Memory B cell (primary cell): Measurements from ENCODE around the gene FKBP11.
"Not testable (repeated sequence)": the region's sequence is repeated elsewhere in the genome, so short reads cannot be mapped to it uniquely, and the experiment has no call there.

Experiments used
- ATAC-seq: fragments of 150-1000 bp; cut with Tn5 transposase; 2 replicates; pipeline ENCODE4 v1.10.0; 2021; ENCODE audit warnings: low read depth, mild to moderate bottlenecking, moderate library complexity
- DNase-seq, 2 donors: peaks; one replicate each; pipeline ENCODE4 v3.0.0; 2022; ENCODE audit warnings: low spot score in 2 of 2
- H3K27ac Mint-ChIP-seq: one replicate; pipeline ENCODE4 v1.8.0; 2022; ENCODE audit warnings: mild to moderate bottlenecking, moderate library complexity, mixed read lengths
- H3K27me3 Mint-ChIP-seq: one replicate; pipeline ENCODE4 v1.8.0; 2022; ENCODE audit warnings: mixed read lengths
- H3K36me3 Mint-ChIP-seq: one replicate; pipeline ENCODE4 v1.8.0; 2022; ENCODE audit warnings: mild to moderate bottlenecking, mixed read lengths
- H3K4me1 Mint-ChIP-seq: one replicate; pipeline ENCODE4 v1.8.0; 2022; ENCODE audit warnings: mixed read lengths
- H3K4me3 Mint-ChIP-seq: one replicate; pipeline ENCODE4 v1.8.0; 2022; ENCODE audit warnings: mild to moderate bottlenecking, moderate library complexity, mixed read lengths
- H3K9me3 Mint-ChIP-seq: one replicate; pipeline ENCODE4 v1.8.0; 2022; ENCODE audit warnings: mixed read lengths

FKBP11 gene

GRCh38 chr12:48938805-48939204 lies 13.5 kb upstream of the FKBP11 start:
- Mint-ChIP-seq H3K27ac (peak overlapping the region; percentile 83), H3K9me3 (no peaks in the 10 kb centered on the region)
- ATAC-seq: peak; percentile 97

DNA sequence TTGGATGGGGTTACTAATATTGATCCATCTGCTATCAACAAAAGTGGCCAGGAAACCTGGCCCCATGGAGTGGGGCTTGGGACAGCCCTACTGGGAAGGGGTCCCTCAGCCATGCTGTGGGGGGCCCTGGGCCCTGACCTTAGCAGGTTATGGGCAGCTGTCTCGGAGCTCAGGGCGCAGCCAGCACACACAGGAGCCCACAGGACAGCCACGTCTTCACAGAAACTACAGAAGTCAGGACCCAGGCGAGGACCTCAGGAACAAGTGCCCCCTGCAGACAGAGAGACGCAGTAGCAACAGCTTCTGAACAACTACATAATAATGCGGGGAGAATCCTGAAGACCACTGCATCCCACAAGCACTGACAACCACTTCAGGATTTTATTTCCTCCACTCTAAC lies 11.9 kb upstream of the FKBP11 start:
- ATAC-seq (no peak), DNase-seq (no peak)
- Mint-ChIP-seq H3K27me3 (no peaks in the 10 kb centered on the region), H3K27ac (no peak overlapping the region), H3K36me3 (peaks cover 24% of the 10 kb centered on the region), H3K4me1 (peaks cover 30% of the 10 kb centered on the region), H3K9me3 (no peaks in the 10 kb centered on the region), H3K4me3 (no peak overlapping the region)

More at GRCh38 chr12:48938805-48939204, 13.5 kb upstream of the FKBP11 start:
- Mint-ChIP-seq H3K27me3 (no peaks in the 10 kb centered on the region), H3K4me1 (peaks cover 33% of the 10 kb centered on the region), H3K4me3 (no peak overlapping the region), H3K36me3 (peaks cover 20% of the 10 kb centered on the region)
- DNase-seq: peak in 1 of 2 donors; percentile 40

- Mint-ChIP-seq H3K36me3 (peaks cover 24% of the 10 kb centered on the region), H3K4me3 (no peak overlapping the region), H3K4me1 (peaks cover 30% of the 10 kb centered on the region), H3K9me3 (no peaks in the 10 kb centered on the region), H3K27ac (peak overlapping the region; percentile 87), H3K27me3 (no peaks in the 10 kb centered on the region)
- ATAC-seq: peak; percentile 47
- DNase-seq: peak; percentile 82 to 84
These were observed 11.2 kb upstream of the FKBP11 start for GRCh38 chr12:48936379-48936979.

DNA sequence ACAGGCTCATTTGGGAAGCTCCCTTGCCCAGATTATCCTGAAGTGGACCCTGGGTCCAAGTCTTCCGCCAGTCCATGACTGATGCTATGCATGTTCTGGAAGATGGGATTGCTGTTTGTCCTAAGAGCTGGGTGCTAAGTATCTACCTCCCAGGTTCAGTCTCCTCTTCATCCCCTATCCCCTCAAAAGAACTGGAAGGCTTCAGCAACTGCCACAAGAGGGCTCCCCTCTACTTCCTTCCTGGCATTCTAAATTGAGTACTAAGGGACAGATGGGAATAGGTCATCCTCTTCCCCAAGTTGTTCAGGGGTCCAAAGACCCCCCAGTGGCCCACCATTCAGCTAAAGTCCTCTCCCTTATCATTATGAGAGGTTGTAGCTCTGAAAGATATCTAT lies 9.0 kb upstream of the FKBP11 start:
- no peak for DNase-seq
- no peaks in the 10 kb centered on the region for H3K27me3 Mint-ChIP-seq
- peaks cover 24% of the 10 kb centered on the region for H3K4me1 Mint-ChIP-seq
- no peak overlapping the region for H3K4me3 Mint-ChIP-seq
- peaks cover 33% of the 10 kb centered on the region for H3K36me3 Mint-ChIP-seq
- no peak overlapping the region for H3K27ac Mint-ChIP-seq
- ATAC-seq: no peak
- no peaks in the 10 kb centered on the region for H3K9me3 Mint-ChIP-seq

- peaks cover 19% of the 10 kb centered on the region for H3K4me1 Mint-ChIP-seq
- no peaks in the 10 kb centered on the region for H3K27me3 Mint-ChIP-seq
- no peak overlapping the region for H3K27ac Mint-ChIP-seq
- H3K9me3 Mint-ChIP-seq: no peaks in the 10 kb centered on the region
- H3K4me3 Mint-ChIP-seq: no peak overlapping the region
- no peak for ATAC-seq
- no peak for DNase-seq
- H3K36me3 Mint-ChIP-seq: peaks cover 31% of the 10 kb centered on the region
These were observed 8.5 kb upstream of the FKBP11 start for GRCh38 chr12:48933664-48934311.

DNA sequence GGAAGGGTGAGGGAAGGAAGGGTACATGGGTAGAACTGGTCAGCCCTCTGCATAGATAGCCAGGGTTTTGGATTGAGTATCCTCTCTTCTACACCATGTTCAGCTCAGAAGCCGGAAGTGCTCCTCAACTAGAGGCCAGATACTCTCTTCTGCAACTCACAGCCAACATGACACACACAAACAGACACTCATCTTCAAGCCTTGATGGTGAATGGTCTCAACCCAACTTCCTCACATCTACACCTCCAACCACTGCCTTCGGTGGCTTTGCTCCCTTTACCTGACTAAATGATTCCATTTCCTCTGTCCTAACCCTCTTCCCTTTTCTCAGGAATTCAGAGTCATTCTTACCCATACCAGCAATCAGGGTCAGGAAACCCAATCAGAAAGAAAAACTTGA lies 7.6 kb upstream of the FKBP11 start:
- no peak for ATAC-seq
- Mint-ChIP-seq H3K9me3 (no peaks in the 10 kb centered on the region), H3K27ac (no peak overlapping the region), H3K4me1 (peaks cover 13% of the 10 kb centered on the region), H3K27me3 (no peaks in the 10 kb centered on the region), H3K4me3 (no peak overlapping the region), H3K36me3 (peaks cover 31% of the 10 kb centered on the region)
- no peak for DNase-seq

DNA sequence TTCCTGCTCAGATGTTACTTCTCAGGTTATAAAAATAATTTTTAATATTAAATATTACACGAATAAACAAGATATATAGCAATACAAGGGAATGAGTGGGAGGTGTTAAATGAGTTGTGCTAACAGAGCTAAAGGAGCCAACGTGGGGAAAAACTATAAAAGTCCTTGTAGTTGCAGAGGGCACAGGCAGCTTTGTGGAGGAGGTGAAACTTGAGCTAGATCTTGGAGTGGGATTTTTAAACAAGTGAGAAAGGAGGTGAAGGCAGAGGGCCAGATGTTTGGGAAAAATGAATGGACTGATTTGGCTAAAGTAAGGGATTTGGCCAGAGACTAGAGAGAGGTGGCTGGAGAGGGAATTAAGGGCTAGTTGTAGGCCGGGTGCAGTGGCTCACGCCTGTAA lies 5.2 kb upstream of the FKBP11 start:
- no peaks in the 10 kb centered on the region for H3K9me3 Mint-ChIP-seq
- peaks cover 28% of the 10 kb centered on the region for H3K36me3 Mint-ChIP-seq
- H3K27me3 Mint-ChIP-seq: no peaks in the 10 kb centered on the region
- H3K27ac Mint-ChIP-seq: no peak overlapping the region
- peaks cover 11% of the 10 kb centered on the region for H3K4me1 Mint-ChIP-seq
- no peak for DNase-seq
- H3K4me3 Mint-ChIP-seq: no peak overlapping the region
- no peak for ATAC-seq

GRCh38 chr12:48929551-48929950 lies 4.3 kb upstream of the FKBP11 start:
- DNase-seq: no peak
- no peak for ATAC-seq
- no peaks in the 10 kb centered on the region for H3K27me3 Mint-ChIP-seq
- peaks cover 11% of the 10 kb centered on the region for H3K4me1 Mint-ChIP-seq
- H3K9me3 Mint-ChIP-seq: no peaks in the 10 kb centered on the region
- H3K36me3 Mint-ChIP-seq: peaks cover 26% of the 10 kb centered on the region
- peak overlapping the region; percentile 77 for H3K27ac Mint-ChIP-seq
- H3K4me3 Mint-ChIP-seq: no peak overlapping the region

- no peaks in the 10 kb centered on the region for H3K9me3 Mint-ChIP-seq
- DNase-seq (no peak), ATAC-seq (no peak)
- no peaks in the 10 kb centered on the region for H3K27me3 Mint-ChIP-seq
- peak overlapping the region; percentile 3 for H3K27ac Mint-ChIP-seq
- peaks cover 17% of the 10 kb centered on the region for H3K36me3 Mint-ChIP-seq
- H3K4me1 Mint-ChIP-seq: peaks cover 15% of the 10 kb centered on the region
- peak overlapping the region; percentile 13 for H3K4me3 Mint-ChIP-seq
These were observed 2.0 kb upstream of the FKBP11 start for GRCh38 chr12:48927261-48927660.

GRCh38 chr12:48924617-48925303 lies 532 bp downstream of the FKBP11 start:
- H3K27me3 Mint-ChIP-seq: no peaks in the 10 kb centered on the region
- H3K9me3 Mint-ChIP-seq: no peaks in the 10 kb centered on the region
- ATAC-seq (peak; percentile 84), DNase-seq (peak; percentile 72)
- H3K27ac Mint-ChIP-seq: peak overlapping the region; percentile 94
- peak overlapping the region; percentile 93 for H3K4me3 Mint-ChIP-seq
- peaks cover 10% of the 10 kb centered on the region for H3K4me1 Mint-ChIP-seq
- peaks cover 10% of the 10 kb centered on the region for H3K36me3 Mint-ChIP-seq

DNA sequence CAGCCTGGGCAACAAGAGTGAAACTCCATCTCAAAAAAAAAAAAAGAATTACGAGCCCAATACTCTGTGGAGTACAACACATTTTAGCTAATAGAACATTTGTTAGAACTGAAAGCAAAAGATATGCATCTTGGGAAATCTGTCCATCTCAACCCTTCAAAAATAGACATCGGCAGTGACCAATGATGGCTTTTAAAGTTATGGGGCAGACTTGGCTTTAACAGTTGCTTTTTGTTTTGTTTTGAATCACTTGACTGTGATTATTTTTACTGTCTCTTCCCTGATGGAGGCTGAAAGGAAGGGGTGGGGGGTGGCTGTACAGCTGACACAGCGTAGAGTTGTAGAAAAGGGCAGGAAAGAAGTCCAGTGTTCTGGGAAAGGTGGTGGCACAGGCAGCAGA lies 2.2 kb downstream of the FKBP11 start:
- H3K27me3 Mint-ChIP-seq: no peaks in the 10 kb centered on the region
- peaks cover 16% of the 10 kb centered on the region for H3K4me1 Mint-ChIP-seq
- ATAC-seq: no peak
- H3K27ac Mint-ChIP-seq: no peak overlapping the region
- no peaks in the 10 kb centered on the region for H3K9me3 Mint-ChIP-seq
- no peak overlapping the region for H3K4me3 Mint-ChIP-seq
- peaks cover 5% of the 10 kb centered on the region for H3K36me3 Mint-ChIP-seq
- DNase-seq: no peak

DNA sequence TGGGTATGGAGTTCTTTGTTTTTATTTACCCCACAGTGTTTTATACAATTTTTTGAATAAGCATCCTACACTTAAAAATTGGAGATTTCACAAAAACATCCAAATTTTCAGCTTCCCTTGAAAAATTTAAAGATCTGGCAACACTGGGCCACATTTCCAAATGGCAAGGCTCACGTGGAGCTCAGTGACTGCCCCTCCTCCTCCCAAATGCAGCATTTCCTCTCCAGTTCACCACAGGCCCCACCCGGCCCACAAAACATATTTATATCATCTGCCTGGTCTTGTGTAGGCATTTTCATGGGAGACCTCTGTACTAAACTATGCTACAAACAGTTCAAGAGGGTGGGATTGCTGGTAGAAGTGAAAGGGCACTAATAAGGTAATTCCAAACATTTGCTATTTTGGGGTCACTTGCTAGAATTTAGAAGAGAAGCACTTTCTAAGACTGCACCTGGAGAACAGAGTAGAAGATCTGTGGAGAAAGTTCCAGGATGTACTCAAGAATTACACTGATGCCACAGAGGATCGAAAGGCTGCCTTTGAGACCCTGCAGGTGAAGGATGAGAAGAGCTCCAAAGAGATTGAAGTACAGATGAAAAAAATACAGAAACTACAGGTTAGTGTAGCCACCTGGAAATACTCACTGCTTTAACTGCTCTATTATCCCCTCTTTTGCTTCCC lies 7.3 kb downstream of the FKBP11 start:
- H3K4me3 Mint-ChIP-seq: peak overlapping the region; percentile 65
- peaks cover 15% of the 10 kb centered on the region for H3K4me1 Mint-ChIP-seq
- no peaks in the 10 kb centered on the region for H3K9me3 Mint-ChIP-seq
- ATAC-seq (peak; percentile 74), DNase-seq (peak in 1 of 2 donors; percentile 15)
- no peaks in the 10 kb centered on the region for H3K27me3 Mint-ChIP-seq
- peak overlapping the region; percentile 56 for H3K27ac Mint-ChIP-seq
- H3K36me3 Mint-ChIP-seq: peaks cover 5% of the 10 kb centered on the region

DNA sequence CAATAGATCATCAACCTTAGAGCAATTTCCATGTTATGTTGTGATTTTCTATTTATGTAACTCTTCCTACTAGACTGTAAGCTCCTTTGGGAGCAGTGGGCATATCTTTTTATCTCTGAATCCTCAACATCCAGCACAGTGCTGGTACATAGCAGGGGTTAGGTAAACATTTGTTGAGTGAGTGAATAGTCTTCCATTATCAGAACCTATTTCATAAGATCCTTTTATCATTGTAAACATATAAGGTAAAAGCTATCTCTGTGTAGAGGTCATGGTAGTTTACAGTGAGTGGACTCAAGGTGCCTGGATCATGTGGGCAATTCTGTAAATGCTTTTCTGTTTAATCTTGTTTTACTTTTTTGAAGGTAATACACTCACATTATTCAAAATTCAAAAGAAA lies 15.1 kb downstream of the FKBP11 start:
- no peak for ATAC-seq
- Mint-ChIP-seq H3K36me3 (no peaks in the 10 kb centered on the region), H3K4me3 (no peak overlapping the region)

GRCh38 chr12:48909698-48910097 lies 15.6 kb downstream of the FKBP11 start:
- not testable (repeated sequence) for ATAC-seq, H3K27ac Mint-ChIP-seq, H3K4me1 Mint-ChIP-seq, H3K27me3 Mint-ChIP-seq, H3K9me3 Mint-ChIP-seq, DNase-seq, H3K36me3 Mint-ChIP-seq, H3K4me3 Mint-ChIP-seq

More for the DNA sequence above, 15.1 kb downstream of the FKBP11 start:
- DNase-seq: no peak
- no peaks in the 10 kb centered on the region for H3K9me3 Mint-ChIP-seq
- H3K4me1 Mint-ChIP-seq: no peaks in the 10 kb centered on the region
- no peak overlapping the region for H3K27ac Mint-ChIP-seq
- no peaks in the 10 kb centered on the region for H3K27me3 Mint-ChIP-seq
